H1 (cell line): ENCODE data around the gene BDKRB1.

Source experiments
- EP300 ChIP-seq, 2 experiments: IDR thresholded peaks; 1 replicate in 1 of 2; 2 replicates in 1 of 2; pipeline ENCODE4 v1.6.1; 2011 to 2012; ENCODE audit warnings: low read depth in 2 of 2, low read length in 2 of 2, mild to moderate bottlenecking in 2 of 2, borderline replicate concordance in 1 of 2, inconsistent platforms in 1 of 2, moderate library complexity in 1 of 2
- EZH2 ChIP-seq: fragments of 200-600 bp; sonication (generic); IDR thresholded peaks from 2 replicates; pipeline ENCODE4 v1.7.1; 2012; ENCODE audit warnings: low read depth, mild to moderate bottlenecking, moderate library complexity, low read length, inconsistent platforms; ENCODE audit not compliant: severe bottlenecking
- POLR2A ChIP-seq, 2 experiments: IDR thresholded peaks; 1 replicate in 1 of 2; 2 replicates in 1 of 2; pipeline ENCODE4 v1.6.1; 2011; ENCODE audit warnings: low read depth in 2 of 2, low read length in 2 of 2, mild to moderate bottlenecking in 2 of 2; ENCODE audit errors: control extremely low read depth in 1 of 2
- POLR2AphosphoS5 ChIP-seq: IDR thresholded peaks from 2 replicates; pipeline ENCODE4 v1.6.1; 2011; ENCODE audit warnings: low read depth, low read length
- RFX5 ChIP-seq: IDR thresholded peaks from 2 replicates; pipeline ENCODE4 v1.6.1; 2011; ENCODE audit warnings: low read depth, low read length, improper control_type of control experiment, borderline replicate concordance
- SIRT6 ChIP-seq: IDR thresholded peaks from one replicate; pipeline ENCODE4 v1.7.1; 2012; ENCODE audit warnings: low read length, inconsistent platforms
- SRF ChIP-seq: IDR thresholded peaks from 2 replicates; pipeline ENCODE4 v1.6.1; 2011; ENCODE audit warnings: mild to moderate bottlenecking, low read depth, low read length, moderate library complexity
- TEAD4 ChIP-seq: IDR thresholded peaks from 2 replicates; pipeline ENCODE4 v1.6.1; 2012; ENCODE audit warnings: low read depth, low read length, inconsistent platforms, mixed read lengths
- TF ChIP-seq, protein P1 (sequence below), 3 experiments: IDR thresholded peaks; 1 replicate in 2 of 3; 2 replicates in 1 of 3; pipeline versions ENCODE4 v1.5.1 to v1.6.1; 2011; ENCODE audit warnings: low read length in 3 of 3, mild to moderate bottlenecking in 3 of 3, inconsistent platforms in 2 of 3, low read depth in 1 of 3, moderate library complexity in 1 of 3; ENCODE audit not compliant: insufficient read depth in 1 of 3; ENCODE audit errors: control extremely low read depth in 1 of 3

DNA sequence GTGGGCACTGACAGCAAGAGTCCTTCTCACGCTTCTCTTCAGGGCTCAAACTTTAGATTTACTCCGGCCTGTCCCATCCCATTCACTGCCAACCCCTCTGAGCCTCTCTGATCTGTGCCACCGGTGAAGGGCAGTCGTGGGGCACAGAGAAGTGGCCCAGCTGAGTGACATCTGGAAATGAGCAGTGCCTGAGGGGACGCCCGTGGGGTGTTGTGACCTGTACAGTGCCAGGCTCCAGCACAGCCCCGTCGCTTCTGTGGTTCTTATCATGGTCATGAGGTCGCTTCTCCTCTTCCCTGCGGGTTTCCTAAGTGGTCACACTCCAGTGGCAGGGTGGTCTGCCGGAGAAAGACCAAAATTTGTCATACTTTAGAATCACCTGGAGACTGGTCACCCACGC lies 47.3 kb upstream of the BDKRB1 start:
- TF ChIP-seq POLR2AphosphoS5 (no peak), TEAD4 (no peak), EZH2 (no peak), SRF (no peak), RFX5 (no peak), POLR2A (IDR thresholded peaks at IDR 0.05; ENCODE audit: control extremely low read depth in 1 of 2, low read depth in 2 of 2, low read length in 2 of 2) (no peak), EP300 (IDR thresholded peaks at IDR 0.05; ENCODE audit: borderline replicate concordance in 1 of 2, low read depth in 2 of 2, low read length in 2 of 2) (no peak), SIRT6 (no peak)
- TF ChIP-seq, protein P1, sequence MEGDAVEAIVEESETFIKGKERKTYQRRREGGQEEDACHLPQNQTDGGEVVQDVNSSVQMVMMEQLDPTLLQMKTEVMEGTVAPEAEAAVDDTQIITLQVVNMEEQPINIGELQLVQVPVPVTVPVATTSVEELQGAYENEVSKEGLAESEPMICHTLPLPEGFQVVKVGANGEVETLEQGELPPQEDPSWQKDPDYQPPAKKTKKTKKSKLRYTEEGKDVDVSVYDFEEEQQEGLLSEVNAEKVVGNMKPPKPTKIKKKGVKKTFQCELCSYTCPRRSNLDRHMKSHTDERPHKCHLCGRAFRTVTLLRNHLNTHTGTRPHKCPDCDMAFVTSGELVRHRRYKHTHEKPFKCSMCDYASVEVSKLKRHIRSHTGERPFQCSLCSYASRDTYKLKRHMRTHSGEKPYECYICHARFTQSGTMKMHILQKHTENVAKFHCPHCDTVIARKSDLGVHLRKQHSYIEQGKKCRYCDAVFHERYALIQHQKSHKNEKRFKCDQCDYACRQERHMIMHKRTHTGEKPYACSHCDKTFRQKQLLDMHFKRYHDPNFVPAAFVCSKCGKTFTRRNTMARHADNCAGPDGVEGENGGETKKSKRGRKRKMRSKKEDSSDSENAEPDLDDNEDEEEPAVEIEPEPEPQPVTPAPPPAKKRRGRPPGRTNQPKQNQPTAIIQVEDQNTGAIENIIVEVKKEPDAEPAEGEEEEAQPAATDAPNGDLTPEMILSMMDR (IDR thresholded peaks at IDR 0.05; ENCODE audit: control extremely low read depth in 1 of 3, insufficient read depth in 1 of 3, low read depth in 1 of 3, low read length in 3 of 3), result no peak
